Stimulated activated CD8-positive, alpha-beta memory T cell treated with anti-CD3 and anti-CD28 coated beads, Interleukin-7, amount 100 ng/mL, for 24 hours (primary cell): ENCODE data around the gene AXDND1.
"Not testable (repeated sequence)": the region's sequence is repeated elsewhere in the genome, so short reads cannot be mapped to it uniquely, and the experiment has no call there.

ENCODE experiments used
- DNase-seq: peaks from one replicate; pipeline ENCODE4 v3.0.0-alpha.2; 2020; ENCODE audit warnings: low read depth

AXDND1 gene, protein sequence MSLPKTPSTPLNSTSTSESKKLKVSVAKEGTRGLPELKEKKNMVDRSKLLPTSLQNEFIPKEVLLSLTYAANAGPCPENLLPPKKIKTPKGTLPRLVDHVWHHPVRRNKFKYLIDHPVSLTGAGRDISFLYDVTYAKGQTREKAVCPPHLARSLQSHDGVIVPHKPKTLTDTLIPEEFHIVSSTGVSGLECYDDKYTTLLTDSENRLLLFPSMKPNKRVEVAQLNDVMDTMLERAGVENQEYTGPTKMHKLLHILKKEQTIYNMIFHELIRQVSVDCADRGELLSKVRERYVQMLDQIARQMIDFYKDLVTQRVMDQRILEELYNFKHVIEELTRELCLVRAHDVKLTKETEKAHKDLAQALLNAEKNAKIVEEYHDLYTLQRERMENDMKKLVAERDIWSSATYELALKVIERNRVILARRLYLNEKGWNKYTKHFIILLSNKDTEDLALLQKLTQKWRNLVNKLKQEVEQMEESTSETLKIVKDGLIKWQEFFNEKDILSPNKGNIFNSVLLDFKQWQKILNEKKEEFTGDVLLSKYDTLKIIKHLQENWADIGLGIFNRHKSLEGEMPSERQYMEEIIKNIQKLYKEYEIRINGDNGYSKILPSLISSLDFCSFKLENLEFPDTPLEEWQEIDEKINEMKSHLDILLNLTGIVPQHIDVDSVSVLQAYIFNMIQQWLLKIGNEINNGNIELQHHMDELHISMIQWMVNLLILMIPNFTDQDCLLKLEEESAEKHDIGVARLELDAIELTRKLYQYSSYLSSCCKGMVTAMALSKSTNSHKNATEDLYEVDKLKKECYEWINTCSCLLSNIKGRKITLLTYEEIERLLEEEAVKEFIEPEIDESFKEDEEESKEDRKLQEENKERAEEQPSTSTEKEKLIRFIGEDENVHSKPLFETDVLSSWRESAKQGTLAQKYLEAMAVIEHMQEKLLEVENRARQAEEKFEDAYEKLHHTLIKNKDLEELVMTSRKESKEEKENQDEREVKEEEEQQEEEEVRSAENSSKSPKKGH

DNA sequence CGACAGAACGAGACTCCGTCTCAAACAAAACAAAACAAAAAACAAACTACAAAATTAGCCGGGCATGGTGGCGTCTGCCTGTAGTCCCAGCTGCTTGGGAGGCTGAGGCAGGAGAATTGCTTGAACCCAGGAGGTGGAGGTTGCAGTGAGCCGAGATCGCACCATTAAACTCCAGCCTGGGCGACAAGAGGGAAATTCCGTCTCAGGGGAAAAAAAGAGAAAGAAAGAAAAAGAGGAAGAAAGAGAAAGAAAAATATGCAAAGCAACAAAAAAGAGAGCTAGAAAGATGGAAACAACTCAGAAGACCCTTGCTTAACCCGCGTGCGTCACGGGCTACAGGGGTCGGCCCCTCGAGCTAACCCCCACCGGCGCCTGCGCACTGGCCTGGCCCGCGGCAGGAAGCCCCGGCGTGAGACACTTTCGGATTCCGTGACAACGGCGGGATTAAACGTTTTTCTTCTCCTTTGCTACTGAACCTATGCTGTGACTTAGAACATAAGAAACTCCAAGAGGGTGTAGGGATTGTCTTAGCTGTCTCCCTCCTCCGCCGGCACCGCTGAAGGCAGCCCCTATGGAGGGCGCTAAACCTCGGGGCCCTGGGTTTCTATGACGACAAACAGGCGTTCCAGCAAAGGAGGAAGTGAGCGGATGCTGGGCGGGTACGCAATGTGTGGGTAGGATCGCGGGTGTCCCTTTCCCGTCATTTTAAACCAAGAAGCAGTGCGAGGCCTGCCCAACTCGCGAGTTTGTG is at the start of gene AXDND1:
Gene AXDND1, plus strand, starts transcription at position 630 of the 751 bp plus-strand sequence. CDS start 539 bp downstream, outside the sequence.
- DNase-seq = peak; percentile 72

DNA sequence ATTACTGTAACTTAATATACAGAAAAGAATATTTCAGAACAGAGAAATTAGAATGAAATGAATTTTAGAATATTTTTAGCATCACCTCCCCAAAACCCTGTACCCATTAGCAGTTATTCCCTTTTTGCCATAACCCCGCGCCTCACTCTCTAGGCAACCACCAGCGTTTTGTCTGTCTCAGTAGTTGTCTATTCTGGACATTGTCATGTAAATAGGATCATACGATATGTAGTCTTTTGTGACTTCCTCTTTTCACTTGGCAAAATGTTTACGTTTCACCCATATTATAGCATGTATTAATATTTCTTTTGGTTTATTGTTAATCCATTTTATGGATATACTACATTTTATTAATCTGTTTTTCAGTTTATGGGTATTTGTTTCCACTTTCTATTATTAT is 47.3 kb upstream of the AXDND1 start:
- no peak for DNase-seq

DNA sequence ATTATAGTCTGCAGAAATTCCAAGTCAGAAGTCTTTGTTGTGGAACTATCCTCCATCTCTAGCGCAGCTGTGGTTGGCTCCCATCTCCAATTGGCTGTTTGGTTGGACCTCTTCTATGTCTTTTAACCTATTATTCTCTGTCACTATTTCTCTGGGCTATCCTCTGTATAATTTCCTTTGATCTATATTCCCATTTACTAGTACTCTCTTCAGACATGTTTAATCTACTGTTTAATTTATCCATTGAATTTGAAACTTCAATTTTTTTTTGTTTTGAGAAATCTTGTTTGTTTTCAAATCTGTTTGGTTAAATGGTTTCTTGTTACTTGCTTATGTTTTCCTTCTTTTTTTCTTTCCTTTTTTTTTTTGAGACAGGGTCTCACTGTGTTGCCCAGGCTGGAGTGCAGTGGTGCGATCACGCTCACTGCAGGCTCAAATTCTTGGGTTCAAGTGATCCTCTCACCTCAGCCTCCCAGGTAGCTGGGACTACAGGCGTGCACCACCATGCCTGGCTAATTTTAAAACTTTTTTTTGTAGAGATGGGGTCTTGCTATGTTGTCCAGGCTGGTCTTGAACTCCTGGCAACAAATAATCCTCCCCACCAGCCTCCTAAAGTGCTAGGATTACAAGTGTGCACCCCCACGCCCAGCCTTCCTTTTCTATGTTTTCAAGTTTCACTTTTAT is 44.1 kb upstream of the AXDND1 start:
- no peak for DNase-seq

DNA sequence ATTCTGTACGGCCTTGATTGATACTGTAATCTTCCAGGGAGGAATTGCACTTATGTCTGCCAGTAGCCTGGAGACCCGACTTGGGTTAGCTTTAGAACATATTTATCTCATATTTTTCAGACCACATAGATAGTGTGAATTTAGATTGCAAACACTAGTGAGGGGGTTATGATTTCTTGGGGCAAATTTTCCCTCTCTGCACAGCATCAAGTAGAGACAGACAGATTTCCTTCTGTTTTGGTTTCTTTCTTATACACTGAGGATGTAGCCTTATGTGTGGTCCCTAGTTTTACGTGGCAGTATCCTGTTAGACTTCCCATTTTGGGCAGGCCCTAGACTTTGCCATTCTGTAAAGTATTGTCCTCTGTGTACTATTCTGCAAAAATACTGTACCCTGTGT is 43.2 kb upstream of the AXDND1 start:
- no peak for DNase-seq

DNA sequence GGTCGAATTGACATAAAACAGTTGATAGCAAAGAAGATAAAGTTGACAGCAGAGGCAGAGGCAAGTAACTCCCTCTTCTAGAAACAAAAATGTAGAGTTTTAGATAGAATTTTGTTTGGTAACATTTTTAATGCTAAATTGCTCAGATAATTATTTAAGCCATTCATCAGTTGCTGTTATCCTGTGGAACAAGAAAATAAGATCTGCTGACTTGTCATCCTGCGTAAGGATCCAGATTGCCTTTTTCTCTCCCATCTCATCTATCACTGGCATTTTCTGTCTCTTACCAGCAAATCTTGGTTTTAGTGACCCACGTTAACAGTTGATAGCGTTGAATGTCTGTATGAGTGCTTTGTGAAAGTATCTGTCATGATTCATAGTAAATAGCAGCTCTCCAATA is 42.3 kb upstream of the AXDND1 start:
- no peak for DNase-seq

DNA sequence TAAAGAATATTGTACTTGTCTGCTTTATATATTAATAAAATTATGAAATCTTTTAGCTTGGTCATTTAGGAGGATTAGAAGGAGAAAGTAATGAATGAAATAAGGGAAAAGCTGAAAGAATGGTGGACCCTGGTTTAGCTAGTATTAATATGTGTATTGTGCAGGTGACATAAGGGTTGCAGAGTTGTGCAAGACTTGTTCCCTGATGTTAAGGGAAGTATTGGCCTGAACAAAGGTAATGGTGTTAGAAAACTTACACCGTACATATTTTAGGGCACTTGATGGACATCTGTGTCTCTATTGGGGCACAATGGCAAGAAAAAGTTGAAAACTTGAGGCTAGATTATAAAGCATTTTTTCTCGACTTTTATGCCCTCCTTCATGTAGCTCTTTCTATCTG is 39.9 kb upstream of the AXDND1 start:
- DNase-seq = no peak

DNA sequence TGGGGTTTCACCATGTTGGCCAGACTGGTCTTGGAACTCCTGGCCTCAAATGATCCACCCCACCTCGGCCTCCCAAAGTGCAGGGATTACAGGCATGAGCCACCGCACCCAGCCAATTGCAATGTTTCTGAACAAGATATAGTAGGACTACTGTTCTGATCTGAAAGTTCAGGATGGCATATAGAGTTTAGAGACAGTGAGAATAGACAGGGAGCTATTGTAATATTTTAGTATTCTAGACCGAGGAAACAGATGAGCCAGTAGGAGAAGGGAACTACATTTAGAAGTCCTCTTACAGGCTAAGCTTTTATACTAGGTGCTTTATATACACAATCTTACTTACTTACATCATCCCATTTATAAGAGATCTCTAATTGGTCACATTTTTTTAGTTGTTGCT is 39.0 kb upstream of the AXDND1 start:
- no peak for DNase-seq

DNA sequence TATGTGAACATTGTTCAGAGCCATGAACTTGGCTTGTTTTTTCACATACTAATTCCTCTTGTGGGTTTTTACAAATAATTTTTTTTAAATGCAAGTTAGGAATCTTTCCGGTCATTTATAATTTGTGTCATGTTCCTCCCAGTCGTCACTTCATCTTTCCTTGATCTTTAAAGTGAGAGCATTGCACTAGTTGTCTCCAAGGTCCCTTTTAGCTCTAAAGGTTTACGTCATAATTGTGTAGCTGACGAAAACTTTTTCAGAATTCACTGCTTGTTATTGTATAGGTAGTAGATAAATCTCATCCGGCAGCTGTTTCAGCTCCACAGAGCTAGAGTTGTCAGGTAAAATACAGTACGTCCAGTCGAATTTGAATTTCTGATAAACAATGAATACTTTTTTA is 38.6 kb upstream of the AXDND1 start:
- no peak for DNase-seq

DNA sequence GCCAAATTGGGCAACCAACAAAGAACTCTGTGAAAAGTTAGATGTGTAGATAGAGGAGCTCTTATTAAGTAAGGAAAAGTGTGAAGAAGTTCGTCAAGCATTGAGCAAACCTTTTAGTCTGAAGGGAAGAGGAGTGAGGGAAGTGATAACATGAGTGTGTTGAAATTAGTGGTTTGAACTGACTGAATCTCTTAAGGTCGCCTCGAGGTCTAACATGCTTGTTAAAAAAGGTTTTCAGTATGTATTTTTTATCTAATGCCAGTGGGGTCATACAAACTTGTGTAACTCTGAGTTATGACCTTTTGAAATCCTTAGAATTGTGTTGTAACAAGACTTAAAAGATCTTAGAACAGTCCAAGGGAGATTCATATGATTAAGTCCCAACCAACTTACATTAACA is 38.1 kb upstream of the AXDND1 start:
- no peak for DNase-seq

DNA sequence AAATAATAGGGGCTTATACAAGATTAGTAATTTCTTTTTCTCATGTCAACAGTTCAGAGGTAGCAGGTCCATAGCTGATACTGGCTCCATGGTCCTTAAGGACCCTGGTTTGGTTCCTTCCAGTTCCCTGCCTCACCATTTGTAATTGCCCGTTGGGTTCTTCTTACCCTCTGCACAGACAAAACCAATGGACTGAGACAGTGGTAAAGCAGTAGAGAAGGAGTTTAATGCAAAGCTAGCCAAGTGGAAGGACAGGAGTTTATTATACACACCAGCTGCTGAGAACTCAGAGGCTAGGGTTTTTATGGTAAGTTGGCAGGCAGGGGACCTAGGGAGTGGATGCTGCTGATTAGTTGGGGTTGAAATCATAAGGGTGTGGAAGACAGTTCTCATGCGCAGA is 35.9 kb upstream of the AXDND1 start:
- DNase-seq = no peak

DNA sequence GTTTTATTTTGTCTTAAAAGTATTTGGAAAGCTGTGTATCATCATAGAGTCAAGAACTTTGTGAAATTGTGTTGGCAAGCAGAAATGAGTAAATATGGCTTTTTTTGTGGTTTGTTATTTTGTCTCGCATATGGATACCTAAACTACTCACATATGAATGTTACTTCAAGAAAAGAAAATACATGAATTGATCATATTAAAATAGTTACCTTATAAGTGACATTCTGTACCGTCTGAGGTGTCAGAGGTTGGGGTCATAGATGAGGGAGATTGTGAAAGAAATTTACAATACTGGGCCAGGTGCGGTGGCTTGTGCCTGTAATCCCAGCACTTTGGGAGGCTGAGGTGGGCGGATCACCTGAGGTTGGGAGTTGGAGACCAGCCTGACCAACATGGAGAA is 31.3 kb upstream of the AXDND1 start:
- no peak for DNase-seq

DNA sequence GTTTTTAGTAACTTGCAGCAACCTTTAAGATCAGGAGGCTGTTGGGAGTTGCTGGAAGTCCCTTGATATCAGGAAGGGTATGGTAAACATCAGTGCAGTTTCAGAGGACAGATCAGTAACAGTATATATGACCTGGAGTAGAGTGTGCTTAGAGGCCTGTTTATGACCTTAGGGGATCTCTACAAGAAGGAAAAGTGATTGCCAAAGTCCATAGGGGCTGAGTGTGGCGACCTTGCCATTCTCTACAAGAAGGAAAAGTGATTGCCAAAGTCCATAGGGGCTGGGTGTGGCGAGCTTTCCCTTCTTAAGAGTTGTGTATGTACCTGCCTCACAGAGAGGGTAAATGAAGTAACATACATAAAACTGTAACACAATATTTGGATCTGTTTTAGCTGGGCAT is 28.5 kb upstream of the AXDND1 start:
- no peak for DNase-seq

DNA sequence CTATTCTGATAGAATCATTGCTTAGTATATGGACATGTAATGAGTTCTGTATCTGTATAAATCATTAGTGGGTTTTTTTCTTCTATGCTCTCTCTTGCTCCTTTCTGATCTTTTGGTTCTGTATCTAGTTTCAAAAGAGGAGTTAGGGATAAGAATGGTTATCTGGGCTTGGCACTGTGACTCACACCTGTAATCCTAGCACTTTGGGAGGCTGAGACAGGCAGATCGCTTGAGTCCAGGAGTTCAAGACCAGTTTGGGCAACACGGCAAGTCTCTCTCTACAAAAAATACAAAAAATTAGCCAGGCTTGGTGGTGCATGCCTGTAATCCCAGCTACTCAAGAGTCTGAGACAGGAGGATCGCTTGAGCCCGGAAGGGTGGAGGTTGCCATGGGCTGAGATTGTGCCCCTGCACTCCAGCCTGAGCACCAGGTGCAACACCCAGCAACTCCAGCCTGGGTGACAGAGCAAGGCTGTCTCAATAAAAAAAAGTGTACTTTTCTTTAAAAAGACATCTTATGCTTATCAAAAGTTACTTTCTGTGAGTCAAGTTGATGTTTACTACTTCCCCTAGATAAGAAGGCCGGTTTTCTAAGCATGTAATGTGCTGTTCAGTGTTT is 27.7 kb upstream of the AXDND1 start:
- DNase-seq = no peak

DNA sequence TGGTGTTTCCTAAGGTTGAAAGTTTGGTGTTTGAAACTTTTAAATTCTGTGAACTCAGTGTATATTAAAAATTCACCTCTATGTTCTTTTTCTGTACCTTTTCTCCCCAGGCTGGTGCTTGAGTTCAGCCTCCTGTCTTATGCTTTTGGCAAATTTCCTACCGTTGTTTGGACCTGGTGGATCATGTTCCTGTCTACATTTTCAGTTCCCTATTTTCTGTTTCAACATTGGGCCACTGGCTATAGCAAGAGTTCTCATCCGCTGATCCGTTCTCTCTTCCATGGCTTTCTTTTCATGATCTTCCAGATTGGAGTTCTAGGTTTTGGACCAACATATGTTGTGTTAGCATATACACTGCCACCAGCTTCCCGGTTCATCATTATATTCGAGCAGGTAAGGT is 24.9 kb upstream of the AXDND1 start:
- no peak for DNase-seq

DNA sequence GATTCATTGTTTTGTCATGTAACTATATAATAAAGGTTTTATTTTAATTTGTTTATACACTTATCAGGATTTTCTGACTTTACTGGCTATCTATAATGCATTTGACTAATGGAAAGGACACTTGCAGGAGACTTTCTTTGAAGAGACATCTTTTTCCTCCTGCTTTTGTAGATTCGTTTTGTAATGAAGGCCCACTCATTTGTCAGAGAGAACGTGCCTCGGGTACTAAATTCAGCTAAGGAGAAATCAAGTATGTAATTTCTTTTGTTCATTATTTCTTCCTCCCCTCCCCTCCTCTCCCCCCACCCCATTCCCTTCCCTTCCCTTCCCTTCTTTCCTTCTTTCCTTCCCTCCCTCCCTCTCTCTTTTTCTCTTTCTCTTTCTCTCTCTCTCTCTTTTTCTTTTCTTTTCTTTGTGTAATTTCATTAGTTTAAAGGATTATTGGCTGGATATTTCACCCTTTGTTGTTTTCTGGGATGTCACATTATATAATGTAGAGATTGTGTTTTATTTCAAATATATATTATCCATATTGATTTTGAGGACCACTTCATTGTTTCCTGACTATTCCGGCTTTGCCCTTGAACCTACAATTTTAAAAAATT is 23.7 kb upstream of the AXDND1 start:
- no peak for DNase-seq

DNA sequence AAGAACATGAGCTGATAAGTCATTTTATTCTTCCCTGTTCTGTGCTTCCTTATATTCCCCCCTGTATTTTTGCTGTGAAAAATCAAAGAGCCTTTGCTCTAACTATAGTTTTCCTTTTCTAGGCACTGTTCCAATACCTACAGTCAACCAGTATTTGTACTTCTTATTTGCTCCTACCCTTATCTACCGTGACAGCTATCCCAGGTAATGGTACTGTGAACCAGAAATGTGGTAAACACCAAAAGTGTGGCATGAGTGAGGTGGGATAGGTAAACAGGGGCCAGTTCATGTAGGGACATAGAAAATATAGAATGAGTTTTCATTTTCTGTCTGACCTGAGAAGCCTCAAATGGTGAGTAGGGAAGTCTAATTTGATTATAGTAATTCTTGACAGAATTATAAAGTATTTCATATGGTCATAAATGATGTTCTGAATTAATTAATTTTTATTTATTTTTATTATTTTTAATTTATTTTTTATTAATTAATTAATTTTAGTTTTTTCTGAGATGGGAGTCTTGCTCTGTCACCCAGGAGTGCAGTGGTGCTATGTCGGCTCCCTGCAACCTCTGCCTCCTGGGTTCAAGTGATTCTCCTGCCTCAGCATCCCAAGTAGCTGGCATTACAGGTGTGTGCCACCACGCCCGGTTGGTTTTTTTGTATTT is 22.9 kb upstream of the AXDND1 start:
- DNase-seq = no peak

DNA sequence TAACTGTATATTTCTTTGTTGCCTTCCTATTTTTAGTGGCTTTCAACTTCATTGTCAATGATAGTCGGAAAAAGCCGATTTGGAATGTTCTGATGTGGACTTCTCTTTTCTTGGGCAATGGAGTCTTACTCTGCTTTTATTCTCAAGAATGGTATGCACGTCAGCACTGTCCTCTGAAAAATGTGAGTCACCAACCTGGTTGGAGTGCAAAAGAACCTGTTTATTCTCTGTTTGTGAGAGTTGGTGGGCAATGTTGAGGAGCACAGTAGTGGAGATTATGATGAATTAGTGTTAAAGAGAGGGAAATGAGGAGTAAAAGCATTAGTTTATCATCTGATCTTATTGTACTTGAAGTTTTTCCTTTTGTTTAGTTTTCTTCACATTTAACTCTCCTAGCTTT is 14.5 kb upstream of the AXDND1 start:
- no peak for DNase-seq

DNA sequence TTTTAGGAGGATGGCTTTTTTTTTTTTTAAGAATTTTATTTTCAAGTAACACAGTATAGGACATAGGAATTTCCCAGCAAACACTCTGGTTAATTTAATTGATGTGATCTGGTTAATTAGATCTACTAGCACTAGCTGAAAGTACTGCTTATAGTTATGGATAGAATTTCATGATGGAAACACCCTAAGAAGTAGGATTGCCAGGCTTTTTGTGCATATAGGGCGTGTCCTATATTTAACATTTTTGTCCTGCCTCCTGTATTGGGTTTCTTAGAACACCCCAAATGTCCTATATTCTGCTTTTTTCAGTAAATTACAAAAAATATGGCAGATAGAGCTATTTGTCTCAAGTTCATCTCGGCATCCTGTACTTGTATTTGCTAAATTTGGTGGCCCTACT is 13.5 kb upstream of the AXDND1 start:
- DNase-seq = no peak

DNA sequence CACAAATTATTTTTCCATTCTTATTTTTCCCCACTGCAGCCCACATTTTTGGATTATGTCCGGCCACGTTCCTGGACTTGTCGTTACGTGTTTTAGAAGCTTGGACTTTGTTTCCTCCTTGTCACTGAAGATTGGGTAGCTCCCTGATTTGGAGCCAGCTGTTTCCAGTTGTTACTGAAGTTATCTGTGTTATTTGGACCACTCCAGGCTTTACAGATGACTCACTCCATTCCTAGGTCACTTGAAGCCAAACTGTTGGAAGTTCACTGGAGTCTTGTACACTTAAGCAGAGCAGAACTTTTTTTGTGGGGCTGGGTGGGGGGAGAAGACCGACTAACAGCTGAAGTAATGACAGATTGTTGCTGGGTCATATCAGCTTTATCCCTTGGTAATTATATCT is 12.2 kb upstream of the AXDND1 start:
- no peak for DNase-seq

DNA sequence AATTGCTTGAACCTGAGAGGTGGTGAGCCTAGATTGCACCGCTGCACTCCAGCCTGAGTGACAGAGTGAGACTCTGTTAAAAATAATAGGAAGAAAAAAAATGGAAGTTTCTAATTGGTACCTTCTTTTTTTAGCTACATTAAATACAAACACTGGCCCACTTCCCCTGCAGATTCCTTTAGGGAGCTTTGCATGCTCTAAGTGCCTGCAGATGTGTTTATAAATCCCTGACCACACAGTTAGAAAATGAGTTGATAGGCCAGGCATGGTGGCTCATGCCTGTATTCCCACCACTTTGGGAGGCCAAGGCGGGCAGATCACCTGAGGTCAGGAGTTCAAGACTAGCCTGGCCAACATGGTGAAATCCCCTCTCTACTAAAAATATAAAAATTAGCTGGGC is 4.1 kb upstream of the AXDND1 start:
- DNase-seq = not testable (repeated sequence)
